Activated naive CD4-positive, alpha-beta T cell treated with anti-CD3 and anti-CD28 coated beads, Interleukin-2, amount 50 U/mL, for 16 hours (primary cell): ENCODE results near the gene SPARCL1.

Source experiments
- DNase-seq: peaks from one replicate; pipeline ENCODE4 v3.0.0-alpha.2; 2020

The SPARCL1 gene

DNA sequence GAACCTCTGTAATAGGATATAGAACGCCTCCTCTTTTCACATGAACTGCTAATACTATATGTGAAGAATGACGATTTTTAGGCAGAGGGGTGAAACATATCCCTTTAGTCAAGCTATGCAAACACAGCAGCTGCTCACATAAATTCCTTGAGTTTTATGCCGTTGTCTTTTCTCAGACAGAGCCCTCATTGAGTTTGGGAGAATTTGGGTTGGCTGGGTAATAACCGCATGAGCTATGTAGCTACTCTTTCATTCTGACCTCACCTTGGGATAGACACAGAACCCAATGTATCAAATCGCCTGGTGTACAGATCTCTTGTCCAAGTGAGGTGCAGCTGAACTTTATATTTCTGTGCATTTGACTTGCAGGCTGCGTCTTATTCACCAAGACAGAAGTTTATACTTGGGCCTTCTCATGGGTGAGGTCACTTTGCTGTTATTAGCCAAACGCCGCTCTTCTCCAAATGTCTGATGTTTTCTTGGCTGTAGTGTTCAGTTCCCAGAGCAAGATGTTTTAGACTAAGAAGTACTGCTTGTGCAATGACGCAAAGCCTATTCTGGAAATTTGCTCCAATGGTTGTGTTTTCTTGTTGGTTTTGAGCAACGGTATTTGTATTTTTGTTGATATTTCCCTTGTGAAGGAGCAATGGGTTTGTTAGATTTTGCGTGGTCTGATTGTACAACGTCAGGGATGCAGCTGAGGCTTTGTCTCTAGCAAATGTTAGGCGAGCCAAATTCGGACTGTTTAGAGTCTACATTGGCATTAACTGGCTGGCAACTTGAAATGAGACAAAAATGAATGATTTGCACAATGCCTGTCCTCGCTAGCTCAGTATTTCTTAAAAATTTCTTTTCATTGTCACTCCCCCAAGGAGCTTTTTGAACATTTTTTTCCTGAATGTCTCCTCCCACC is 11.2 kb upstream of the SPARCL1 start:
- no peak for DNase-seq

DNA sequence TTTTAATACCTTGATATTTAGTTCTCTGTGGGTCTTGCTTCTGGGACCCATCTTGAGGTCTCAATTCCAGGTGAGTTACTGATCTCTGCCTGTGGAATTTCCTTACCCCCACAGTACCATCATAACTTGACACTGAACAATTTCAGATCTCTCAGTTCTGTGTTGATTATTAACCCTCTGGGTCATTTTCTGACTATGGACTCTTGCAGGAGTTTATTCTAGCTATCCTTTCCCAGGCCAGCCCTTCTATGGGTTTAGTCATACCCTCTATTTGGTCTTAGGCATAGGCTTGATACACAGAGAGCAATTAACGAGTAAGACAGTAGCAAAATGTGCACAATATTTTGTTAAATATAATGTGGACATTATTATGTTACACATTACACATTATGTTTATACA is 3.7 kb upstream of the SPARCL1 start:
- DNase-seq, result no peak

DNA sequence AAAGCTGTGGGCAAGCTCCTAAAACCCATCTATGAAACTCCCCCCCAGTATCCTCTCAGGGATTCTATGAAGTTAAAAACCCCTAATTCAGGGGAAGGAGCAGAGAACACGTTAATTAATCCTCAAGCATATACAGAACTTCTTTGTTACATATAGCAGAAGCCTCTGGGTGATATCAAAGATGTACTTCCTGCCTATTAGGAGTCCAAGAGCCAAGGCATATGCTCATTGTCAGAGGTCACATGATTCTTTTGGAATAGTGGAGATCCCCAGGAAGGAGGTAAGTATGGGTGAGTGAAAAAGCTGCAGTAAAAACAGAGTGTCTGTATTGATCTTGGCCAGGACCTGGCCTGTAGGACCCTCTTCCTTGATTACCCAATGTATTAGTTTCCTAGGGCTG is 2.9 kb upstream of the SPARCL1 start:
- DNase-seq, result no peak

DNA sequence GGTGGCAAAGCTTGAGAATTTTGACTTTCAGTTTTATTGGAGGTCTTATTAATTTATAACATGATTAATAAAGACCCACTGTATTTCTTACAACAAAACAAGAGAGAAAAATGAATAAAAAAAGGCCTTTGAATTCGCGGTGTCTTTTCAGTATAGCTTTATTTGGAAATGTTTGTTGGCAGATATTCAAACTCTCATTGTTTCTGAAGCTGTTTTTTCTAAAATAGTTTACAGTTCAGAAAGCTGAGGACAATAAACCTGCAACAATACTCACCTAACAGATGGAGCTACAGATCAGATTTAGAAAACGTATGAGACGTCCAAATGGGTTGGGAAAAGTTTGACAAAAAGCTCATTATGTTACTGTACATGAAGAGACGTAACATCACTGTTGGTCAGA is 2.4 kb upstream of the SPARCL1 start:
- DNase-seq, result no peak

DNA sequence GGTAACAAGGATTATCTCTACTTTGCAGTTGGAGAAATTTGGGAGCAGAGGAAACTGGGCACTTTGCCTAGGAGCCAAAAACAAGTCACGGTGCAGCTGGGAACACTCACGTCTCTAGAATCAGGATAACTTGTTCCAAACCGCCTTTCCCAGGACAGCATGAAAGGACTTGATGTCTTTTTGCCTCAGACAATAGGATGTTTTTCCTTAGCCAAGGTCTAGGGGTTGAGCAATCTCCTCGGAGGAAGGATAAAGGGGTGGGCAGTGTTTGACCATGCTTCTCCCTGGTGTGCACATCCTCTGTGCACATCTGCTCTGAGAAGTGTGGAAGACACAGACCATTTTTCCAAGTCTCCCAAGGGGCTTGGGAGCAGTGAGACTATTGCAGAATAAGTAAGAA is 1.7 kb upstream of the SPARCL1 start:
- no peak for DNase-seq

DNA sequence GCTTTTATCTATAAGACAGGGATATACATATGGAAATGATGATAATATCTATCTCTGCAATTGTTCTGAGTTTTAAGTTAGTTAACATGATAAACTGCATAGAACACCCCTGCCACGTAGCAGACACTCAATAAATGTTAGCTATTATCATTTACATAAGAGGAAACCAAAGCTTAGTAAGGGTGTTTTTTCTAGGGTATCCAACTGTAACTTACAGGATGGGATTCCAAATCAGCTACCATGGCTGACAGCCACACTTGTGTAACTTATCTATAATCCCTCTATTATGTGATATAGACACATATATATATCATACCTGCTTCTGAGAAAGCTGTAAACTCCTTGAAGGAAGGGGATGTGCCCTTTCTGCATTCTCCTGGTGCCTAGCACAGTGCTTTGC is 1.1 kb upstream of the SPARCL1 start:
- no peak for DNase-seq

DNA sequence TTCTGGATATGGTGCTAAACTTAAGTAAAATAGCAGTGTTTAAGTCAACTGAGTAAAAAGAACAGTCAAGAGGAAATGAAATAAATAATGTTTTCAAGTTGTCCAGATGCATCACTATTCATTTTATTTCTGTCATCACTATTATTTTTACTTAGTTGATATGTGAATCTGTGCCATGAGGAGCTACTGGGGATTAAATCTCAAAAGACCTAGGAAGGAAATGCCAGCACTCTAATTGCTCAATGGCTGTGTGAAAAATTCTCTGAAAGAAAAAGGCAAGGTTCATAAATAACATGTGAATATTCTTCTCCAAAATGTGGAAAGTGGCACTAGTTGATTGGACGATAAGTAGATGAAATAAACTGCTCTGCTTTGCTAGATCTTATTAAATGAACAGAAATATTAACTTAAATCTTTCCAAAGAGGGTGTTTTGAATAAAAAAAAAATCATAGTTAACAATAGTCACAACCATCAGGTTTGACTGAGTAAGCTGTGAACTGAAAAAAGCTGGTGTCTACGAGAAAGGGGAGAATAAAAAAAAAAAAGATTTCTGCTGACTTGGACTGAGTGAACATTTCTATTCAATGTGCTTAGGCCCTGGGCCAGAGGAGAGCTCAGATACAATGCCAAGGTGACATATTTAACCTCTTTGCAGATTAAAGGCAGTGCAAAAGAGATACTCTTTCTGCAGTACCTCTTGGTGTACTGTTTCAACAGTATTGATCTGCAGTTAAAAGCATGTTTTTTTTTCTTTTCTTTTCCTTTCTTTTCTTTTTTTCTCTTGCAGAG is 1.6 kb downstream of the SPARCL1 start:
- no peak for DNase-seq

DNA sequence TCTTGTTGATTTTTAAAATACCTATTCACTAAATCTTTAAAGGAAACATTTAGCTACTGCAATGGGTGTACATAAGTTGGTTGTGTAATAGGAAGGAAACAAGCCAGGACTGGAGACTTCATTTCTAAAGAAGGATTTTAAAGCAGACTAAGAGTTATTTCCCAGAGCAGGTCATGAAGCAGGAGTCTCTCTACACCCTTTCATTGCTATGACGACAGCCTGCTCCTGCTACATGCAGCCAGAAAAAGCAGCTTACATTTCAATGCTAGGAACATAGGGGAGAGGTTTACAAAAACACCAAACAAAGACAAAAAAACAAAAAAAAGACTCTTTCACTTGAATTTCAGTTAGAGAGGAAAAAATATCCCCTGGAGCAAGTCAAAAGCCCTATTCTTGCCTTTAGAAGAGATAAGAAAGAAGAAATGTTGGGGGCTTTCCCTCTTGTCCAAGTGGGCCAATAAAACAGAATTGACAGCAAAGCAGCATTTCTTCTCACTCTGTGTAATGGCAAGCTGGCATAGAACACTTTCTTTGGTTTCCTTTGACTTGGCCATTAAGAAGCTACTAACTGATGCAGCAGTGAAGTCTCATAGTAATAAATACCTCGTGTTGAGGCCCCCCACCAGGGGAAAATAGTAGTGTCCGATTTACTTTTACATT is 3.4 kb downstream of the SPARCL1 start:
- no peak for DNase-seq

DNA sequence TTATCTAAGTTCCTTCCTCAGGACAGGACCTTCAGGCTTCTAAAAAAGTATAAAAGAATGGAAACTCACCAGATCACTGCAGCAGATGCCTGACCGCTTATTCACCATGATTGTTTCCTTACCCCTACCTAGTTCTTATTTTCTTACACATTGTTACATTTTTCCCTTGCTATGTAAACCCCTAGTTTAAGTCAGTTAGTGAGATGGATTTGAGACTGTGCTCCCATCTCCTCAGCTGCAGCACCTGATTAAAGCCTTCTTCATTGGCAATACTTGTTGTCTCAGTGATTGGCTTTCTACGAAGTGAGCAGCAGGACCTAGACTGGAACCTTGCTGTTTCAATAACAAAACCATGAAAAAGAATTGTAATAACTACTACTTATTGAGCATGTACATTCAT is 4.7 kb downstream of the SPARCL1 start:
- no peak for DNase-seq

DNA sequence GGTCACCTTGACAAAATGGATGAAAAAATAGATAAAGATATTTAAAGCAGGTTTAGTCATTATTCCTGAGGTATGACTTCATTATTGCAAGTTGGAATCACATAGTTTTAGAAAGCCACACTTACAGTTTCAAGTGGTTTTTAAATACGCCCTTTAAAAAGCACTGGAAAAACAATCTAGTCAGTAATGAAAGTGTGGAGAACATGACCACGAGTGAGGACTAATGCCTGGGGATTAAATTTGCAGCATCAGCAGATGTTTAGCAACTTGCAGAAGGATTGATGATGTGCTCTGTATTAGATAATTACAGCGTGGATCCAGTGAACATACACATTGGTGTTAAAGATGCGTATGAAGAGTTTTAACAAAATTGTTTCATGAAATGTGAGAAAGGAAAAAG is 5.9 kb downstream of the SPARCL1 start:
- no peak for DNase-seq

DNA sequence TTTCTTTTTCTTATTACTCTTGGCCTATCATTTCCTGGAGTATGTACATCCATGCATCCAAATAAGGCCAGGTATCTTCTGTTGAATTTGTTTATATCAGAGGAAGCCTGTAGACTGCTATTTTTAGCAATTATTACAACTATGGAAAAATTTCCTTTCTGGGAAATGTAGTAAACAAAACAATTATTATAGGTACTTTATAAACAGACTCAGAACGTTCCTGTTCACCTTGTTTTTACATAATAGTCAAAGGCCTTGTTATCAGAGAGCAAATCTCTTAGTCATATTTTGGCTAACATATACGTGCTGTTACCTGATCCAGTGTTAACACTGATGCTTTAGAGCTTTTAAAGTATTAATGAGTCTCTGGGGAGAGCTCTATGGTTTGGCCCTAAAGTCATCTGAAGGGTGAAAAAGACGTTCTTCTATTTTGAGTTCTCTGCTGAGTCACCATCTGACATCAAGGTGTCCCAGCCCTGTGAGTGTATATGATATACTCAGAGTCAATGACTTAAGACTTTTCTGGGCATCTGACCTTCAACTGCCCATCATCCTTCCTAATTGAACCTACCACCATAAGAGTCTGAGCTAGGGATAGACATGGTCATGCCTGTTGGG is 7.3 kb downstream of the SPARCL1 start:
- DNase-seq, result no peak

DNA sequence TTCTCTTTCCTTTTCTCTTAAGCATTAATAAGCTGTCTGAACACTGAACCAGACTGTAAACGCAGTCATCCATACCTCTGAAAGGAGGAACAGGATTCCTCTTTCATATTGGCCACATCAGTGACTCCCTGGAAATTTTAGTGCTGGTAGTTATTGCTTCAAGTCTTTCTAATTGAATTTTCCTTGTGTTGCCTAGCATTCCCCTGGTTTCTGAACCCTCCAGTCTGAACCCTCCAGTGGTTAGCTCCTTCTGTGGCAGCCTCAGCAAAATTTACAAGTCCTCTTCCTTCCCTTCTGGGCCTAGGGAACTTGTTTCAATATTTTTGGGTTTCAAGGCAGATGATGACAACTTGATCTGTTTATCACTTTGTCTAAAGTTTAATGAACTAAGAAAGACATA is 7.9 kb downstream of the SPARCL1 start:
- DNase-seq, result no peak

DNA sequence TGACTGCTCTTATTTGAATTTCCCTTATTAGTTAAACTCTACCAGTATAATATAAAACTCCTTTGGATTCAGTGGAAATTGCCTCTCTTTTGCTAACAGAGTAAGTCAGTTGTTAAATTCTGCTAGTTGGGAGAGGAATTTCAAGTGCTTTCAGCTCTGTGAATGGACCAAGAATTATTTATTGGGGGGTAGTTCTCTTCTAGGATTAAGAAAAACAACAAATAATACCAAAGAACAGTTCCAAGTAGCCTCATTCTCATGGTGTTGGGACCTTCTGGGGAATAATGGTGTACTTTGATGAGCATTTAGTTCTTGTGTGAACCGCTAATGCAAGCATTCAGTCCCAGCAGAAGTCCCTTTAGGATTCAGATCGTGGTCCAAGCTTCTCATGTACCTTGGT is 11.6 kb downstream of the SPARCL1 start:
- DNase-seq, result no peak

DNA sequence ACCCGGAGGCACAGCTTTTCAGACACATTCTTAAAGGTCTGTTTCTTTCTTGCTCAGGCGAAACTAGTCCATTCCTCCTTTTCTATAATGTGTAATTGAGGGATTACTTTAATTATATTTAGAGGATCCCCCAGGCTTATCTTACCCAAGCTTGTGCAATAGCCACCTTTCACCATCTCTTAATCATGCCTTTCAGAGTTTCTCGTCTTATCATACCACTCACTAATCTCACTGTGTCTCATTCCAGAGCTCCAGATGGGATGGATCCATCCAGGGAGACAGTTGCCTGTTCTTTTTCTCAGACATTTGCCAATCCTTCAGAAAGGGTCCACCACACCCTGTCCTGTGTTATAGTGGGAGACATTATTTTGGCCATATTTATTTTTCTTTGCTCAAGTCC is 12.5 kb downstream of the SPARCL1 start:
- DNase-seq, result no peak

DNA sequence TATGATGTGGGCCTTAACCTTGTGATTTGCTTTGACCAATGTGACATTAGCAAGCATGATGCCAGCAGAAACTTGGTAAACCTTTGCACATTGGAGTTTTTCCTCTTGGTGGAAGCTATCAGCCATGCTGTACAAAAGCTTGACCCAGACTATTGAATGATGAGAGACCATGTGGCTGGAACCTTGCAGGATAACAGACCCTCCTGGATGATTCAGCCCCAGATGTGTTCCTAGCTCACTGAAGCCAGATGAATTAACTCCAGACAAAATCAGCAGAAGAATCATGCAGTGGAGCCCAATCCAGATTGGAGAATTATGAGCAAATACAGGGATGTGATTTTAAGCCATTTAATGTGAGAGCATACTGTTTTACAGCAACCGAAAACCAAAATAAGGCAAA is 16.8 kb downstream of the SPARCL1 start:
- DNase-seq, result no peak

DNA sequence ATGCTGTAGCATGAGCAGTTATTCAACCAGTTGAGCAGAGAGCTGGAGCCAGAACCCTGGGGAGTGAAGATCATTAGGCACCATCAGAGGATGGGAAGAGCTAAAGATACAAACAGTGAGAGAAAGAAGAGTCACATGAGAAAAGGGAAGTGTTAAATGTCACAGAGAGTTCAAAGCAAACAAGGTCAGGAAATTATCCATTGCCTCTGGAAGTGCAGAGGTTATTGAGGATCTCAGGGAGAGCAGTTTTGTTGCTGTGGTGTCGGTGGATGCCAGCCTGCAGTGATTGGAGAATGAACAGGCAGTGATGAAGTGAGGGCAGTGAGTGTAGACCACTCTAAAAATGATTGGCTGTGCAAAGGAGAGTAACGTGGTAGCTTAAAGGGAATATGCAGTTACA is 17.7 kb downstream of the SPARCL1 start:
- no peak for DNase-seq

DNA sequence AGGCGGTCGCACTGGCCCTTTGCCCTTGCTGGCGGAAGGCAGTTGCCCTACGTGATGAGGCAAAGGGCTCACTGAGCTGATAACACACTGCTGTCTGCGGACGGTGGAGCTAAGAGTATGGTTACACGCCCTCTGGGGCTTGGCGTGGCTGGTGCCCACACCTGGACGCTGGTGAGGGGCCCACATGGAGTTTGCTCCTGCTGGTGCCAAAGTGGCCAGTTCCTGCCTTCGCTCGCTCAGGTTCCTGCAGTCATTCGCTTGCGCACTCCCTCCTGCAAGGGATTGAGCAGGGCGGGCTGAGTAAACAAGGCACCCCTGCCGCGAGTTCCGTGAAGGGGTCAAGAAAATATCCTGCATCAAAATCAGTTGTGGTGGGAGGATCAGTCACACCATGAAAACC is 18.4 kb downstream of the SPARCL1 start:
- DNase-seq, result no peak

DNA sequence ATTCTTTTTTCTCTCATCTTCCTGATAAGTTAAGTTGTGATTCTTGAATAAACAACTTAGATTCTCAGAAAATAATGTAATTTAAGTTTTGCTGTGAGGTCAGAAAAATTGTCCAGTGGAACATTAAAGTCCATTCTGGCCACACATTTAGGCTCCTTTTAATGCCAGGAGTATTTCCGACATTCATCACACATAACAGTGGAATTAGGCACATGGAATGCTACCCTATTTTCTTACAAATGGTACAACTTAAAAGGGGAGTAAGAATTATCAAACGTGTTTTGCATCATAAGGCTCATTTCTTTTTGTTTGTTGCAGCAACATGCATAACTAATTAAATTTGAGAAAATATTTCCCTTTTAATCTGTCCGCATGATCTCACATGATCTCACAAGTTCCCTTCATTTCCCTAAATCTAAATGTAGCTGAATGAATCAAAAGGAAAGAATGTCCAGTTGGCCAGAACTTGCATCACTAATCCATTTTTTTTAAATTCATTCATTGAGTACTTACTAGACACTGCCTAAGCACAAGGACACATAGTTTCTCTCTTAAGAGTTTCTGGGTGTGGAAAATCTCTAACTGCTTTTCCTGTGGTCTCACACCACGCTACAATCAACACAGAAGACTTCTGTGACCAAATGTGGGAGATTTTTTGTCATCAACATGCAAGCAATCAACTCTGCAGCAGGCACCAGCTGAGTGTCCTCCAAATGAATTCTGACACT is 22.0 kb downstream of the SPARCL1 start:
- no peak for DNase-seq

DNA sequence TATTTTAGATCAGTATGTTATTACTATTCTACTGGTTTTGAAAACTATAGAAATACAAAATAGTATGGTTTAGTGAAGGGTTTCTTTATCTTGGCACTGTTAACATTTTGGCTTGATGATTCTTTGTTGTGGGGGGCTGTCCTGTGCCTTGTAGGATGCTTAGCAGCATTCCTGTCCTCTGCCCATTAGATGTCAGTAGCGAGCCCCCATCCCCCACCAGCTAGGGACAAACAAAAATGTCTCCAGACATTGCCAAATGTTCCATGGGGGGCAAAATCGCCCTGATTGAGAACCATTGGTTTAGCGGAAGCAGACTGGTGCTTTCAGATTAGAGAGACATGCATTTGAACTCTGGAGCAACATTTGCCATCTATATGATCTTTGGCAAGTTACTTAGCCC is 23.3 kb downstream of the SPARCL1 start:
- DNase-seq, result no peak

DNA sequence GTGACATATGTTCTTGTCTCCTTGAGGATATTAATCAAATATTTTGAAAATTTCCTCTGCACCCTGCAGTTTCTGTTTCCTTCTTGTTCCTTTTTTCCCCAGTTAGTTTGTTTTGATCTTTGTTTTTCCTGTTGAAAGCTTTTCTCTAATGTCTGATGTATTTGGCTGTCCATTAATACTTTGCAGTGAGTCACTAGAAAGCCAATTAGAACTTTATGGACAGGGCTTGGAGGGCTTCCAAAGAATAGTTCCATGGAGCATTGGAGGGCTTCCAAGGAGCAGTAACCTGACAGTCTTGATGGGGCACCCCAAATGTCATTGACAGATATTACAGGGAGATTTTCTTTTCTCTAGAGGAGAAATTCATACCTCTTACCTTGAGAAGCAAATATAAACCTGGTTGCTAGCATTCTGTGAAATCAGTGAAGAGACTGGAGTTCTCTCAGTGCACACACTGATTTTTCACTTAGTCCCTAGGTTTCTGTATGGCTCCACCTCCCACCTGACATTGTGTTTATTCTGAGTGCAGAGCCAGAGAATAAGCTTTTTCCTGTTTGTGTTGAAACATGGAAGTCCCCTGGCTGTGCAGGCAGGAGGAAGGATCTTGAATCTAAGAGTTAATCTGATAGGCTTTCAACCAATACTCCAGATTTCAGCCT is 26.5 kb downstream of the SPARCL1 start:
- no peak for DNase-seq

DNA sequence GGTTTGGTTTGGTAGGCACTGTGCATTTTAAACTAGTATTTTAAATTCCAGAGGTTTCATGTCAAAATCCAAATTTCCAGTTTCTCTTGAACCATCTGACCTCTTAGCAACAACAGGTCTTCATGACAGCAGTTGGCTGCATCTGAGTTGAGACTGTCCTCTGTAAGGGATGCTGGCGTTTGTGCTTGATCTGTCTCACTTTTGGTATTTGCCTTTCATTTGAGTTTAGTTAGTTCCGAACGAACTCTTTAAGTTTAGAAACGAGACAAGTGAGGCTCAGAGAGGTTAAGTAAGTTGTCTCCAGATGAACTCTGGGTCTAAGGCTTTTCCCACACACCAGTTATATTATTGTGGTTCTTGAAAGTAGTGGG is 29.1 kb downstream of the SPARCL1 start:
- DNase-seq, result no peak
